ENCODE data around the gene PDE9A.

DNA sequence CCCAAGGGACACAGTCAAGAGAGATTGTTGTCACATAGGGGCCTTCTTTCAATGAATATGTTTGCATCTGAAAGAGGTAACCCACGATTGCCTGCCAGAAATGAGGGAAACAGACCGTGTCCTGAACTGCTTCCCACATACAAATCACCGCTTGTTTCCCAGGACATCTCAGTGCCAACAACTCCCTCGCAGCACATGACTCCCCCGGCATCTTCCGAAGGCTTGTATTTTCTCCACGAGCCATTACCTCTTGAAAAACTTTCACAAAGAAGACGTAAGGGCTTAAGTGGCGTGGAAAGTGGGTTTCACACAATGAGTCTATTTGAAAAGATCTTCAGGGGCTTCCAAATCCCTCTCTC lies 31.6 kb upstream of the PDE9A start:
- no peak for TF ChIP-seq RFX5 (IDR thresholded peaks at IDR 0.05; ENCODE audit: low read depth, low read length)
- no peak for TF ChIP-seq RCOR1 (IDR thresholded peaks at IDR 0.05; ENCODE audit: insufficient replicate concordance, low read length)
- TF ChIP-seq, protein P1, sequence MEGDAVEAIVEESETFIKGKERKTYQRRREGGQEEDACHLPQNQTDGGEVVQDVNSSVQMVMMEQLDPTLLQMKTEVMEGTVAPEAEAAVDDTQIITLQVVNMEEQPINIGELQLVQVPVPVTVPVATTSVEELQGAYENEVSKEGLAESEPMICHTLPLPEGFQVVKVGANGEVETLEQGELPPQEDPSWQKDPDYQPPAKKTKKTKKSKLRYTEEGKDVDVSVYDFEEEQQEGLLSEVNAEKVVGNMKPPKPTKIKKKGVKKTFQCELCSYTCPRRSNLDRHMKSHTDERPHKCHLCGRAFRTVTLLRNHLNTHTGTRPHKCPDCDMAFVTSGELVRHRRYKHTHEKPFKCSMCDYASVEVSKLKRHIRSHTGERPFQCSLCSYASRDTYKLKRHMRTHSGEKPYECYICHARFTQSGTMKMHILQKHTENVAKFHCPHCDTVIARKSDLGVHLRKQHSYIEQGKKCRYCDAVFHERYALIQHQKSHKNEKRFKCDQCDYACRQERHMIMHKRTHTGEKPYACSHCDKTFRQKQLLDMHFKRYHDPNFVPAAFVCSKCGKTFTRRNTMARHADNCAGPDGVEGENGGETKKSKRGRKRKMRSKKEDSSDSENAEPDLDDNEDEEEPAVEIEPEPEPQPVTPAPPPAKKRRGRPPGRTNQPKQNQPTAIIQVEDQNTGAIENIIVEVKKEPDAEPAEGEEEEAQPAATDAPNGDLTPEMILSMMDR (conservative IDR thresholded peaks at IDR 0.05; ENCODE audit: low read depth, low read length), result no peak
- TF ChIP-seq SMC3 (IDR thresholded peaks at IDR 0.05; ENCODE audit: low read depth, low read length), result no peak
- no peak for TF ChIP-seq POLR2A (IDR thresholded peaks at IDR 0.05; ENCODE audit: low read depth, low read length)
- TF ChIP-seq BHLHE40 (IDR thresholded peaks at IDR 0.05; ENCODE audit: low read depth, low read length), result no peak
- TF ChIP-seq, protein P2, sequence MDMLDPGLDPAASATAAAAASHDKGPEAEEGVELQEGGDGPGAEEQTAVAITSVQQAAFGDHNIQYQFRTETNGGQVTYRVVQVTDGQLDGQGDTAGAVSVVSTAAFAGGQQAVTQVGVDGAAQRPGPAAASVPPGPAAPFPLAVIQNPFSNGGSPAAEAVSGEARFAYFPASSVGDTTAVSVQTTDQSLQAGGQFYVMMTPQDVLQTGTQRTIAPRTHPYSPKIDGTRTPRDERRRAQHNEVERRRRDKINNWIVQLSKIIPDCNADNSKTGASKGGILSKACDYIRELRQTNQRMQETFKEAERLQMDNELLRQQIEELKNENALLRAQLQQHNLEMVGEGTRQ (IDR thresholded peaks at IDR 0.05; ENCODE audit: low read depth, low read length), result no peak
- TF ChIP-seq ELK1 (IDR thresholded peaks at IDR 0.05; ENCODE audit: borderline replicate concordance, low read depth, low read length), result no peak
